Ishikawa (cell line): ENCODE data around the gene DDX43.
A peak's percentile ranks its signal among the peaks of the same experiment; 100 is the strongest.

ENCODE experiments used
- CEBPB ChIP-seq: IDR thresholded peaks from 2 replicates; pipeline ENCODE4 v1.6.1; 2012
- CREB1 ChIP-seq: IDR thresholded peaks from 2 replicates; pipeline ENCODE4 v1.6.1; 2012; ENCODE audit warnings: low read depth
- EGR1 ChIP-seq: IDR thresholded peaks from 2 replicates; pipeline ENCODE4 v1.6.1; 2012
- EP300 ChIP-seq: IDR thresholded peaks from 2 replicates; pipeline ENCODE4 v1.6.1; 2012; ENCODE audit warnings: borderline replicate concordance
- FOXM1 ChIP-seq: IDR thresholded peaks from 2 replicates; pipeline ENCODE4 v1.6.1; 2012; ENCODE audit warnings: low read depth, borderline replicate concordance
- MAX ChIP-seq: IDR thresholded peaks from 2 replicates; pipeline ENCODE4 v1.6.1; 2012
- NFIC ChIP-seq: IDR thresholded peaks from 2 replicates; pipeline ENCODE4 v1.6.1; 2012
- RAD21 ChIP-seq: IDR thresholded peaks from 2 replicates; pipeline ENCODE4 v1.6.1; 2012; ENCODE audit warnings: low read depth
- REST ChIP-seq: IDR thresholded peaks from 2 replicates; pipeline ENCODE4 v1.6.1; 2012; ENCODE audit warnings: low read depth, mild to moderate bottlenecking
- TAF1 ChIP-seq: IDR thresholded peaks from 2 replicates; pipeline ENCODE4 v1.6.1; 2012; ENCODE audit warnings: low read depth, mild to moderate bottlenecking
- TCF12 ChIP-seq: IDR thresholded peaks from 2 replicates; pipeline ENCODE4 v1.6.1; 2012; ENCODE audit warnings: low read depth
- TEAD4 ChIP-seq: IDR thresholded peaks from 2 replicates; pipeline ENCODE4 v1.6.1; 2012
- YY1 ChIP-seq: IDR thresholded peaks from 2 replicates; pipeline ENCODE4 v1.6.1; 2012; ENCODE audit warnings: low read depth
- ZBTB7A ChIP-seq: IDR thresholded peaks from 2 replicates; pipeline ENCODE4 v1.6.1; 2012; ENCODE audit warnings: low read depth
- TF ChIP-seq, protein P1 (sequence below): IDR thresholded peaks from 2 replicates; pipeline ENCODE4 v1.6.1; 2012

DDX43 gene

DNA sequence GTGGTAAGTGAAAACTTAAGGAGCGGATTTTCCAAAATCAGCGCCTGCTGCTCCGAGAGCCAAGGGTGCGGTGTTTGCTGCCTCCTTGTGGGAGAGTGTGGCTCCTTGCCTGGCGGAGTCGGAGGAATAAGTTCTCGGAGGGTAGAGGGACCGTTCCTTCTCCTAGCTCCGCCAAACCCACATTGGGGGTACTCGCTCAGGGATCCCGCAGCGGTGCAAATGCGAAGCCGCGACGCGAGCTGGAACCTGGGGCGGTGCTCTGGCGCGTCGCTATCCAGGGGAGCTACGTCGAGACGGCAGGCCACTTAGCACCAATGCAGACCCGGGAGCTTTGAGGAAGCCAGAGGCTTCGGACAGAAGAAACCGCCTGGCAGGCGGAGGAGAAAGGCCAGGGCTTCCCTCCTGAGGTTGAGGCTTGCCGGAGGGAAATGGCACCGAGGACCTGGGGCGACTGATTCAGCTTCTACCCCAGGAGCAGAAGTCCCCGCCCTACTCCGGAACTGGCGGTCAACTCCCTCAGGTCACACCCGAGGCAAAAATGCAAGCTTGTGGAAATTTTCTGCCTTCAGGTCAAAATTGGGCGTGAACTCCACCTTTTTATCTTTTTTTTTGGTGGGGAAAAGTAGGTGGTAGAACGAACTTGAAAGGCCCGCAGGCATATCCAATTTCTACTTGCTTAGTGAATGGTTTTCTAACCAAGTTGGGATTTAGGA, 5.7 kb upstream of the DDX43 start:
- TF ChIP-seq TAF1 (peak; percentile 62; the same call in 1 of the 2 replicates), CREB1 (no peak), NFIC (peak; percentile 26; the same call in 1 of the 2 replicates), TEAD4 (peak; percentile 62; the same call in 1 of the 2 replicates), YY1 (peak; percentile 48; the same call in 1 of the 2 replicates), MAX (peak; percentile 60), CEBPB (no peak), REST (0 out of 2 replicates have a peak, but pooled peaks have one; percentile 8), TCF12 (peak; percentile 63; the same call in 1 of the 2 replicates), FOXM1 (0 out of 2 replicates have a peak, but pooled peaks have one; percentile 24), ZBTB7A (no peak), EGR1 (no peak), EP300 (peak; percentile 42; the same call in 1 of the 2 replicates), RAD21 (peak; percentile 67)
- TF ChIP-seq, protein P1, sequence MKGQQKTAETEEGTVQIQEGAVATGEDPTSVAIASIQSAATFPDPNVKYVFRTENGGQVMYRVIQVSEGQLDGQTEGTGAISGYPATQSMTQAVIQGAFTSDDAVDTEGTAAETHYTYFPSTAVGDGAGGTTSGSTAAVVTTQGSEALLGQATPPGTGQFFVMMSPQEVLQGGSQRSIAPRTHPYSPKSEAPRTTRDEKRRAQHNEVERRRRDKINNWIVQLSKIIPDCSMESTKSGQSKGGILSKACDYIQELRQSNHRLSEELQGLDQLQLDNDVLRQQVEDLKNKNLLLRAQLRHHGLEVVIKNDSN: no peak

DNA sequence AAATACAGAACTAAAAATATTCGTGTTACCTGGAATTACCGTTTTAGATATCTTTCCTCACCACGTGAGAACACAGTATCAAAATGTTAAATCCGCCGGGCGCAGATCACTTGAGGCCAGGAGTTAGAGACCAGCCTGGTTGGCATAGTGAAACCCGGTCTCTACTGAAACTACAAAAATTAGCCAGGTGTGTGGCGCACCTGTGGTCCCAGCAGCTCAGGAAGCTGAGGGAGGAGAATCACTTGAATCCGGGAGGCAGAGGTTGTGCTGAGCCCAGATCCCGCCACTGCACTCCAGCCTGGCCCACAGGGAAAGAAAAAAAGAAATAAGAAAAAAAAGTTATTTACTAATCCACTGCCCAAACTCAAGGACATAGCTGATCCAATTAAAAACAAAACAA, 4.8 kb upstream of the DDX43 start:
- TF ChIP-seq FOXM1 (no peak), EP300 (no peak), REST (no peak), ZBTB7A (no peak), RAD21 (no peak), NFIC (no peak)

DNA sequence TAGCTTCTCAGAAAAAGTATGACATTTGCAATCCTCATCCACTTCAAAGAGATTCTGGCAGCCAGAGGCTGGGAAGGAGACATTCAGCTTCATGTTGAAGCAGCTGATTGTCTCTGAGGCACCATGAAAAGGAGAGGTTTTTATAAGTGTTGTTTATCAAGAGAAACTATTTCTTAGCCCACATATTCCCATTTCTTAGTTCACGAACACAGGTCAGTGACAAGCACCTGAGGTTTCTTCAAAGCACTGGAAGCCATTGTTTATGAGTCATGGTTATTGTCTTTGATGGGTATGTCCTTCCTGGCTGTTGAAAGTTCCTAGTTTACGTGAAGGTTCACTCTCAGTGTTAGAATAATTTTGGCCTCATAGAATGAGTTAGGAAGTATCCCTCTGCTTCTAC, 3.0 kb upstream of the DDX43 start:
- TF ChIP-seq FOXM1: no peak
- no peak for TF ChIP-seq REST
- TF ChIP-seq RAD21: no peak
- TF ChIP-seq, protein P1: no peak
- no peak for TF ChIP-seq MAX
- TF ChIP-seq CREB1: no peak
- no peak for TF ChIP-seq NFIC

DNA sequence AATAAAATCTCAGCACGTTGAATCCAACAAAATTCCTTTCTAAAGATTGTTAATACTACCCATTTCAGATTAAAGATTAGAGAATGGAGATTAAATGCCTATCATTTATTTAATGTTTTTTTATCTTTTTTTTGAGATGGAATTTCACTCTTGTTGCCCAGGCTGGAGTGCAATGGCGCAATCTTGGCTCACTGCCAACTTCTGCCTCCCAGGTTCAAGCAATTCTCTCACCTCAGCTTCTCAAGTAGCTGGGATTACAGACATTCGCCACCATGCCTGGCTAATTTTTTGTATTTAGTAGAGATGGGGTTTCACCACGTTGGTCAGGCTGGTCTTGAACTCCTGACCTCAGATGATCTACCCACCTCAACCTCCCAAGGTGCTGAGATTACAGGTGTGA, 2.4 kb upstream of the DDX43 start:
- peak; percentile 83 for TF ChIP-seq NFIC

- no peak for TF ChIP-seq NFIC
- TF ChIP-seq RAD21: no peak
- no peak for TF ChIP-seq REST
- TF ChIP-seq MAX: no peak
- TF ChIP-seq YY1: no peak
- TF ChIP-seq CREB1: no peak
- no peak for TF ChIP-seq TEAD4
- TF ChIP-seq ZBTB7A: no peak
These were observed 1.4 kb upstream of the DDX43 start for GRCh38 chr6:73393278-73393677.
